Activated naive CD4-positive, alpha-beta T cell treated with anti-CD3 and anti-CD28 coated beads, Interleukin-2, amount 50 U/mL, for 24 hours (primary cell): ENCODE measurements around the gene RNU2-63P.
"Not testable (repeated sequence)": the region's sequence is repeated elsewhere in the genome, so short reads cannot be mapped to it uniquely, and the experiment has no call there.

ENCODE experiments used
- H3K27ac Mint-ChIP-seq: one replicate; pipeline ENCODE4 v1.8.0; 2021; ENCODE audit warnings: mild to moderate bottlenecking, mixed read lengths
- H3K27me3 Mint-ChIP-seq: one replicate; pipeline ENCODE4 v1.8.0; 2021; ENCODE audit warnings: mixed read lengths
- H3K36me3 Mint-ChIP-seq: one replicate; pipeline ENCODE4 v1.8.0; 2021; ENCODE audit warnings: mixed read lengths
- H3K4me1 Mint-ChIP-seq: one replicate; pipeline ENCODE4 v1.8.0; 2021; ENCODE audit warnings: mixed read lengths
- H3K4me3 Mint-ChIP-seq: one replicate; pipeline ENCODE4 v1.8.0; 2021; ENCODE audit warnings: mild to moderate bottlenecking, mixed read lengths
- H3K9me3 Mint-ChIP-seq: one replicate; pipeline ENCODE4 v1.8.0; 2021; ENCODE audit warnings: mixed read lengths

Gene RNU2-63P

DNA sequence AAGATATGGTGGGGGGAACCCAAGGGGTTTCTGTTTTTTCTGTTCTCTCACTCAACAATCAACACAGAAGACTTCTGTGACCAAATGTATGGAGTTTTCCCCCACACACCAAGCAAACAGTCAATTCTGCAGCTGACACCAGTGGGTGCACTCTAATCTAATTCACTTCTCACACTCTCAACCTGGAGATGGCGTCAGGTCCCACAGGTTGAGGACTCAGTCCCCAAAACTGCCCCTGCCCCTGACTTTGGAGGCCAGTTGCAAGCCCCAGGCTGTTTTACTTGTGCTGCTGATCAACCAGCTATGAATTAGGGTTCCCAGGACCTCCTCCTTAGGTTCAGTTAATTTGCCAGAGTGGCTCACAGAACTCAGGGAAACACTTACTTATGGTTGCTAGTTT is 6.2 kb downstream of the RNU2-63P start:
- Mint-ChIP-seq H3K4me1 (peaks cover 4% of the 10 kb centered on the region), H3K27ac (no peak overlapping the region), H3K27me3 (no peaks in the 10 kb centered on the region), H3K4me3 (no peak overlapping the region), H3K36me3 (no peaks in the 10 kb centered on the region), H3K9me3 (no peaks in the 10 kb centered on the region)

DNA sequence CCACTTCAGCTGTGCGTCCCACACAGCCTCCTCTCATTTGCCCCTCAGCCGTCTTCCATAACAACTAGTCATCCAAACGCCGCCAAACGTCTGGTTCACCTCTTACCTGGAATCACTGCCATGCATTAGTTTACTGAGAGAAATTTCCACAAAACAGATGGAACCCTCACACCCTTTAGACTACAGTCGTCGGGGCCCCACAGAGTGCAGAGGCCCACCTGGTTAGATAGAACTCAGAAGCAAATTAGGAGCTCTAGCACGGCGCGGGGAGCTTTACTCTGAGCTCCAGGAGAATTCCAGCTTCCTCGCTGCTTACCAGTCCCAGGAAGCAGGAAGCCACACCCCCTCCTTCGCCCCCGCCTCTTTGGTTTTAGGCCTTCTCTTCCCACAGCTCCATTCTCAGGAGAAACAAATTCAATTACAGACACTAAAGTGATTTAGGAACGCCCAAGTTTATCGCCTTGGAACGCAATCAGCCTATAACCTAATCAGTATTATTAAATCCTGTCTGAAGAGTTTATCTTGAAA is 9.4 kb downstream of the RNU2-63P start:
- Mint-ChIP-seq H3K4me3 (no peak overlapping the region), H3K4me1 (peaks cover under 1% of the 10 kb centered on the region), H3K36me3 (no peaks in the 10 kb centered on the region), H3K9me3 (no peaks in the 10 kb centered on the region), H3K27ac (no peak overlapping the region), H3K27me3 (no peaks in the 10 kb centered on the region)

DNA sequence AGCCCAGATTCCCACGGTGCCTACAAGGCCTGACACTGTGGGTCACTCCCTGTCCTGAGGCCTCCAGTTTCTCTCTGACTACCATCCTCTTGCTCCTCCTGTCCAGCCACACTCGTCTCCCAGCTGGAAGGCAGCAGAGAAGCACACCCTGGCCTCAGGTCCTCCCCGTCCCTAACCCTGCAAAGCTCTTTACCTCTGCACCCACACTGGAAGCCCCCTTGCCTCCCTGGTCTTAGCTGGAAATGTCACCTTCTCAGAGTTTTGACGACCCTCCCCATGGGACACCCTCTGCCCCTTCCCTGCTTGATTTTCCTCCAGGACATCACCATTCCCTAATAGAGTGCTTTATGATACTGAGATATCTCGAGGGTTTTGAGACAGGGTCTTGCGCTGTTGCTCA is 10.6 kb downstream of the RNU2-63P start:
- Mint-ChIP-seq H3K36me3 (no peaks in the 10 kb centered on the region), H3K9me3 (no peaks in the 10 kb centered on the region), H3K27me3 (no peaks in the 10 kb centered on the region), H3K4me1 (peaks cover 6% of the 10 kb centered on the region), H3K27ac (no peak overlapping the region), H3K4me3 (no peak overlapping the region)

DNA sequence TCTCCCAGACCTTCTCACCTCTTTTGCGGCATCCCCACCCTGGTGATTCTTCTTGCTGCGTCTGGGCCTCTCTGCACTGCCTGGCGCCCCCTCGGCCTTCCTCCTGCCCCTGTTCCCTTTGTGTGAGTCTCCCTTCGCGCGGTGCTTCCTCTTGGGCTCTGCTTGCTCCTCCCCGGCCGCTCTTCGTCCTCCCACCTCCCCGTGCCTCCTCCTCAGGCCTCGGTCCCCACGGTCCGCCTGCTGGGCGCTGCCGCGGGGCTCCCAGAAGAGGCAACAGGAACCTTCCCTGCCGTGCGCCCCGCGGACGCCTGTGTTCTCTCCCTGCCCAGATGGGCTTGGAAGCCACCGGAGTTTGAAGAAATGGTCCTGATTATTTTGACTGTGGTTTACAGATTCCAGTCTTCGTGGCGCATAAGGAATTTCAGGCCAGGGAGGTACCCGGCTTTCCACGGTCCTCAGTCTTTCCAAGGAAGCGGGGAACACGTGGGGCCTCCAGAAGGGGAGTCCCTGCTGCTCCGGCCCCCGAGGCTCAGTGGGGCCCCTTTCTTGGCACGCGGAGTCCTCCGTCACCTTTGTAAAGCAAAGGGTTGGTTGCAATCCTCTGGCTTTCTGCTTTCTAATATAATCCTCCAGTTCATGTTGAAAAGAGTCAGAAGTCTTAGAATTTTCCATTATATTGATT is 13.1 kb downstream of the RNU2-63P start:
- Mint-ChIP-seq H3K9me3 (no peaks in the 10 kb centered on the region), H3K36me3 (no peaks in the 10 kb centered on the region), H3K4me3 (no peak overlapping the region), H3K4me1 (peaks cover 6% of the 10 kb centered on the region), H3K27me3 (no peaks in the 10 kb centered on the region), H3K27ac (no peak overlapping the region)

DNA sequence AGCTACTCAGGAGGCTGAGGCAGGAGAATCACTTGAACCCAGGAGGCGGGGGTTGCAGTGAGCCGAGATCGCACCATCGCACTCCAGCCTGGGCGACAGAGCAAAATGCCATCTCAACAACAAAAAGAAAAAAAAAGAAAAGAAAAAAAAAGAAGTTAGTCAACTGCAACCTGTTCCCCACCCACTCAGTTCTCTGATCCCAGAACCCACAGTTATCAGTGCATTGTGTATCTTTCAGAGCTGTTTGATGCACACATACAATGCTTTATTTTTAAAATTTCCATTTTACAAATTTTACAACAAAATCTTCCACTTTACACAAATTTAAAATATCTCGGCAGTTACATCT is 14.0 kb downstream of the RNU2-63P start:
- H3K27ac Mint-ChIP-seq = no peak overlapping the region

DNA sequence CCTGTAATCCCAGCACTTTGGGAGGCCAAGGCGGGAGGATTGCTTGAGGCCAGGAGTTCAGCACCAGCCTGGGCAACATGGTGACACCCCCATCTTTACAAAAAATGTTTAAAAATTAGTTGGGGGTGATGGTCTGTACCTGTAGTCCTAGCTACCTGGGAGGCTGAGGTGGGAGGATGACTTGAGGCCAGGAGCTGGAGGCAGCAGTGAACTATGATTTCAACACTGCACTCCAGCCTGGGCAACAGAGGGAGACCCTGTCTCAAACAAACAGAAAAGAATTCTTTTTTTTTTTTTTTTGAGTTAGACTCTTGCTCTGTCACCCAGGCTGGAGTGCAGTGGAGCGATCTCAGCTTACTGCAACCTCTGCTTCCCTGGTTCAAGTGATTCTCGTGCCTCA is 15.9 kb downstream of the RNU2-63P start:
- H3K9me3 Mint-ChIP-seq, H3K4me3 Mint-ChIP-seq, H3K27ac Mint-ChIP-seq, H3K27me3 Mint-ChIP-seq, H3K36me3 Mint-ChIP-seq, H3K4me1 Mint-ChIP-seq: not testable (repeated sequence)

More for the DNA sequence above, 14.0 kb downstream of the RNU2-63P start:
- Mint-ChIP-seq H3K9me3 (no peaks in the 10 kb centered on the region), H3K4me3 (no peak overlapping the region), H3K27me3 (no peaks in the 10 kb centered on the region), H3K36me3 (no peaks in the 10 kb centered on the region), H3K4me1 (peaks cover 6% of the 10 kb centered on the region)

DNA sequence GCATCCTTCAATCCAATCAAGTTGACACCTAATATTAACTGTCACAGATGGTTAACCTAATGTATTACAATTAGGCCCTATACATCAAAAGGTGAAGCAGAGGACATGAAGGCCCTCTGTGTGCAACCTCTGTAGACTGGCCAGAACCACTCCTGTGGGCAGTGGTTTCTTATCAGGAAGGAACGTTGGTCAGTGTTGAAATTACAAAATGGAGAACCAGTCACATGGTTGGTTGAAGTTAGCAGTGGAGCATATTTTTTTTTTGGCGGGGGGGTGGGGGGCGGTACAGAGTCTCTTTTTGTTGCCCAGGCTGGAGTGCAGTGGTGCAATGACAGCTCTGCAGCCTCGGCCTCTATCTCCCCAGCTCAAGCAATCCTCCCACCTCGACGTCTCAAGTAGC is 19.8 kb downstream of the RNU2-63P start:
- H3K4me3 Mint-ChIP-seq = no peak overlapping the region
- no peak overlapping the region for H3K27ac Mint-ChIP-seq
- H3K9me3 Mint-ChIP-seq = no peaks in the 10 kb centered on the region
- no peaks in the 10 kb centered on the region for H3K27me3 Mint-ChIP-seq
- no peaks in the 10 kb centered on the region for H3K36me3 Mint-ChIP-seq
- peaks cover 1% of the 10 kb centered on the region for H3K4me1 Mint-ChIP-seq

DNA sequence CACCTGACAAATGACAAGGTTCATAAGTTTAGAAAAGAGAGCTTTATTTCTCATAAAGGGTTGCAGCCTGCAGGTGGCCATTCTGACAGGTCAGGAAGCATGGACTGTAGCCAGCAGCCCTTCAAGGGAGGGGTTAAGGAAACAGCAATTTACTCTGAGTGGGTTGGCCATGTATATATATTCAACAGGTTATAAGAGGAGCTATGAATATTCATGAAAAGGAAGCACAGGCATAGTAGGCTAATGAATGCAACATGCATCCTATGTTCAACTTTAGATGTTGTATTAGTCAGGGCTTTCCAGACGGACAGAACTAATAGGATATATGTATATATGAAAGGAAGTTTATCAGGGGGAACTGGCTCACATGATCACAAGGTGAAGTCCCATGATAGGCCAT is 20.6 kb downstream of the RNU2-63P start:
- Mint-ChIP-seq H3K27ac (no peak overlapping the region), H3K27me3 (no peaks in the 10 kb centered on the region), H3K4me3 (no peak overlapping the region), H3K36me3 (no peaks in the 10 kb centered on the region), H3K9me3 (no peaks in the 10 kb centered on the region), H3K4me1 (no peaks in the 10 kb centered on the region)

DNA sequence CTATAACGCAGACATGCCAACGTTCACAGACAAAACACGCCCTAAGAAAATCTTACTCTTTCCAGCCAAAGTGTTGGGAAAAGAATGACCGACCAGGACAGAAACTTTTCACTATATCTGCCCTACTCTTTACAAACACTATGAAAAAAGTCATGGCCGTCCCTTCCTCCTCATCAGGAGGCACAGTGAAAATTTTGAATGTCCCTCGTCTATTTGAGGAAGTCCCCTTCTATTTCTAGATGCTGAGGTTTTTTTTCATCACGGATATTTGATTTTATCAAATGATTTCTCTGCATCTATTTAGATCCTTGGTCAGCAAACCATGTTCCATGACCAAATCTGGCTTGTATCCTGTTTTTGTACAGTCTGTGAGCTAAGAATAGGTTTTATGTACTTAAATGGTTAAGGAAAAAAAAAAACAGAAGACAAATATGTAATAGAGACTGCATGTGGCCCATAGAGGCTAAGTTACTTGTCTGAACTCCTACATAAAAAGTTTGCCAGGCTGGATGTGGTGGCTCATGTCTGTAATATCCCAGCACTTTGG is 22.0 kb downstream of the RNU2-63P start:
- not testable (repeated sequence) for H3K4me3 Mint-ChIP-seq, H3K27me3 Mint-ChIP-seq, H3K4me1 Mint-ChIP-seq, H3K36me3 Mint-ChIP-seq, H3K27ac Mint-ChIP-seq, H3K9me3 Mint-ChIP-seq

DNA sequence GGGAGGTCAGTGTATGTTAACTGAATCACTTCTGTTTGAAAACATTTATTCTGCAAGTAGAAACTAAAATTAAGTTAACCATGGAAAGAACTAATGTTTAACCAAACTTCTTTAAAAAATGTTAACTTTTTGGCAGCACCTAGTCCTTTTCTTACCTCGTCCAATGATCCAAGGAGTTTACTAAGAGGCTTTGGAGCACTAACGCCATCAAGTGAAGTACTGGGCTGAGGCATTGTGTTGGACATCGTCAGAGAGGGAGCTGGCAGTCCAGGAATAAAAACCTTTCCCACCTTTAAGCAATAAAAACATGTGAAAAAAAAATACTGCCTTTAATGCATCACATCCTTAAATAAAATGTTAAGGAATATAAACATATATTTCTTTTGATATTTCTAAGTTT is 23.8 kb downstream of the RNU2-63P start:
- H3K4me3 Mint-ChIP-seq, H3K9me3 Mint-ChIP-seq, H3K27ac Mint-ChIP-seq, H3K36me3 Mint-ChIP-seq, H3K27me3 Mint-ChIP-seq, H3K4me1 Mint-ChIP-seq: not testable (repeated sequence)

DNA sequence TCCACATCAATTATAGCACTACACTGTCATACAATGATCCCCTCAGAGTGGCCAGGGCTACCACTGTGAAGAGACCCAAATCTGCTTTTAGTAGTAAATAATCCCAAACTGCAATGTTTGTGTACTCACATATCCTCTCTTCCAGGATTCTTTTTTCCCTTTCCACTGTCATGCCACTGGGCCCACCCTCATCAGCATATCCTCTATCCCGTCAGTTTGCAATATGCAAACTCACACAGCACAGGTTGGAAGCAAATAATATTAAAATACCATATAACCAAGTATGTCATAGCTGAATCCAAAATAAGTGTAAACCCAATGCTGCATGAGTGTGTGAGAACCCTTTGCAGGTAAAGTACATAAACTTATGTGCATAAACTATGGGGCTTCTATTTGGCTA is 28.9 kb downstream of the RNU2-63P start:
- not testable (repeated sequence) for H3K4me3 Mint-ChIP-seq, H3K9me3 Mint-ChIP-seq, H3K27me3 Mint-ChIP-seq, H3K27ac Mint-ChIP-seq, H3K4me1 Mint-ChIP-seq, H3K36me3 Mint-ChIP-seq

DNA sequence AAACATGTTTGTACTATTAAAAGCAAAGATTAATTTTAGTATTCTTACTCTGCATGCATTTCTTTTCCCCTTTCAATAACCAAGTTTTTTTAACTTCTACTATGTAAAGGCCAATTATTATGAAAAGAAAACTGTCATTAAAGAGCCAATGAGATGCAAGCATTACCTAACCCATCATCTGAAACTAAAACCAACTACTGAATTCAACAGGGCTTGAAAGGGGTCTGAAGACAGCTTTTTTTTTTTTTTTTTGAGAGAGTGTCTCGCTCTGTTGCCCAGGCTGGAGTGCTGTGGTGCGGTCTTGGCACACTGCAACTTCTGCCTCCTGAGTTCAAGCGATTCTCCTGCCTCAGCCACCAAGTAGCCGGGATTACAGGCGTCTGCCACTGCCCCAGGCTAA is 30.4 kb downstream of the RNU2-63P start:
- not testable (repeated sequence) for H3K4me1 Mint-ChIP-seq, H3K9me3 Mint-ChIP-seq, H3K4me3 Mint-ChIP-seq, H3K36me3 Mint-ChIP-seq, H3K27ac Mint-ChIP-seq, H3K27me3 Mint-ChIP-seq

DNA sequence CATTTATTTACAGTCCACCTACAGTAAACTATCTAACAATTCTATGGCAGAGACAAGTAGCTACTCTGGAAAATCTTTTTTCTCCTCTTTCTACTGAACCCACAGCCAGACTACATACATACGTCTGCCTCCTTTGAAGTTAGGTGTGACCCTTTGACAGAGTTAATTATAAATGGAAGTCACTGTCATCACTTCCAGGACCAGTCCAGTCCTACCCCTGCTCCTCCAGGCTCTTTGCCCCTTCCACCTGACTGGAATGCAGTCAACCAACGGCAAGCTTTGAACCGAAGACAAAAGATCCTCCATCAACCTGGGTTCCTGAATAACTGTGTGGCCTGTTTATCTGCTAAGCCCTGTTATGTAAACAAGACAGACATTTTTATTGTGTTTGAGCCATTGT is 35.2 kb downstream of the RNU2-63P start:
- not testable (repeated sequence) for H3K27ac Mint-ChIP-seq, H3K36me3 Mint-ChIP-seq, H3K27me3 Mint-ChIP-seq, H3K9me3 Mint-ChIP-seq, H3K4me3 Mint-ChIP-seq, H3K4me1 Mint-ChIP-seq

DNA sequence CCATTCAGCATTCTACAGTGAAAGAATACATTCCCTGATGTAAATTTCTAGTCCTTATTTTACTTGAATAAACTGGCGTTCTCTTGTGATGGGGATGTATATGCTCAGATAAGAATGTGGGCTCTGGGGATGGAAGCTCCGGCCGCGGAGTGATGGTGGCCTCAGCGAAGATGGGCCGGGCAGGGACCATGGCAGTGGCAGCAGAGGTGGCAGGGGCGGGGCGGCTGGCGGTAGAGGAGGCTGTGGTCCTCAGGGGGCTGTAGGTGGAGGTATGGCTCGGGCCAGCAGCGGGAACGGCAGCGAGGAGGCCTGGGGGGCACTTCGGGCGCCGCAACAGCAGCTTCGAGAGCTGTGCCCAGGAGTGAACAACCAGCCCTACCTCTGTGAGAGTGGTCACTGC is 44.0 kb downstream of the RNU2-63P start:
- H3K27ac Mint-ChIP-seq, H3K9me3 Mint-ChIP-seq, H3K36me3 Mint-ChIP-seq, H3K4me3 Mint-ChIP-seq, H3K27me3 Mint-ChIP-seq, H3K4me1 Mint-ChIP-seq: not testable (repeated sequence)
